ENCODE results near the gene SKI.

DNA sequence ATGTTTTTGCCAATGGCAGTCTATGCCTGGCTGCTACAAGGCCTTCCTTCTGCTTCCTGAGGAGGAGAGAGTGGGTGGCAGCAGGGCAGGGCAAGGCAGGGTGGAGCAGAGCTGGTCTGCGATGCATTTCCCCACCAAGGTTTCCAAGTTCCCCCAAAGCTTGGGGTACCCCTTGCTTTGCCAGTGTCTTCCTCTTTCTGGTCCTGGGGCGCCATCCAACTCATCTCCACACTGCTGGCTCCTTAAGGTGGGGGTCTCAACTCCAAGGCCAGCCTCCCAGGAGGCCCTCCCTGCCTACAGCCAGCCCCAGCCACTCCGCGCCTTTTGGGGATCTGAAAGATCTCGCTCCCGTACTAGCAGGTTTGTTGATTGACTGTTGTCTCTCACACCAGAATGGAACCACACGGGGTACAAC is 3.9 kb upstream of the SKI start:
- TF ChIP-seq, protein P1, sequence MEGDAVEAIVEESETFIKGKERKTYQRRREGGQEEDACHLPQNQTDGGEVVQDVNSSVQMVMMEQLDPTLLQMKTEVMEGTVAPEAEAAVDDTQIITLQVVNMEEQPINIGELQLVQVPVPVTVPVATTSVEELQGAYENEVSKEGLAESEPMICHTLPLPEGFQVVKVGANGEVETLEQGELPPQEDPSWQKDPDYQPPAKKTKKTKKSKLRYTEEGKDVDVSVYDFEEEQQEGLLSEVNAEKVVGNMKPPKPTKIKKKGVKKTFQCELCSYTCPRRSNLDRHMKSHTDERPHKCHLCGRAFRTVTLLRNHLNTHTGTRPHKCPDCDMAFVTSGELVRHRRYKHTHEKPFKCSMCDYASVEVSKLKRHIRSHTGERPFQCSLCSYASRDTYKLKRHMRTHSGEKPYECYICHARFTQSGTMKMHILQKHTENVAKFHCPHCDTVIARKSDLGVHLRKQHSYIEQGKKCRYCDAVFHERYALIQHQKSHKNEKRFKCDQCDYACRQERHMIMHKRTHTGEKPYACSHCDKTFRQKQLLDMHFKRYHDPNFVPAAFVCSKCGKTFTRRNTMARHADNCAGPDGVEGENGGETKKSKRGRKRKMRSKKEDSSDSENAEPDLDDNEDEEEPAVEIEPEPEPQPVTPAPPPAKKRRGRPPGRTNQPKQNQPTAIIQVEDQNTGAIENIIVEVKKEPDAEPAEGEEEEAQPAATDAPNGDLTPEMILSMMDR (IDR thresholded peaks at IDR 0.05; ENCODE audit: poor library complexity) = no peak
- no peak for TF ChIP-seq EZH2 (IDR thresholded peaks at IDR 0.05; ENCODE audit: borderline replicate concordance)
- TF ChIP-seq EZH2phosphoT487 (IDR thresholded peaks at IDR 0.05; ENCODE audit: low read depth, severe bottlenecking, unreplicated experiment) = no peak
